Measurements from ENCODE around the gene TBXT.

DNA sequence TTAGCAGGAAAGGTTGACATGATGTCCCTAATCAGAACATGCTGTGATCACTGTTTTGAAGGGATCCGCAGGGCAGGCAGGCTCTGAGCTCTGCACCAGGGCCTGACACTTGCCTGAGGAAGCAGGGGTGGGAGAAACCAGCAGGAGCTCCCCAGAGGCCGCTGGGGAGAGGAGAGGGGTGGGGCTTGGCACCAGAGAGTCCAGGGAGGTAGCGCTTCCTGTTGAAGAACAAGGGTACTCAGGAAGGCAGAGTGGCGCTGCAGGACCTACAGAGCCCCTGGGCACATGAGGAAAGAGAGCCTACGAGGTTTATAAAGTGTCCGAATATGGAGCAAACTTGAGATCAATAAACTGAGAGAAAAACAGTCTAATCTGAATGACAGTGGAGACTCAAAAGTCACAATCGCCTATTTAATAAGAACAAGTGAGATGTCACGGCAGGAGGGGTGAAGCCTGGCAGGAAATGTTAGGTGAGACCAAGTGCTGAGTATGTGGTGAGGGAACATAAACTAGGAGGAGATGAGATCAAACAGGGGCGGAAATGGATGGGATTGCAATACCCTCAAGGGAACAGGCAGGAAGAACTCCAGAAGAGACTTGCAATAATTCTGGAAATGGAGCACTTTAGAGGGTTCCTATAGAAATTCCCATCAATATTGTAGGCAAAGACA, 5.8 kb upstream of the TBXT start:
- TF ChIP-seq BHLHE40 (IDR thresholded peaks at IDR 0.05; ENCODE audit: borderline replicate concordance) (no peak), FOXM1 (IDR thresholded peaks at IDR 0.05; ENCODE audit: borderline replicate concordance) (no peak)
